GM12878 (cell line): ENCODE results near the gene TBCCD1.

ENCODE experiments used
- BMI1 ChIP-seq: fragments of 450-650 bp; IDR thresholded peaks from 2 replicates; pipeline ENCODE4 v1.6.1; 2016; ENCODE audit warnings: mild to moderate bottlenecking, moderate library complexity, borderline replicate concordance
- CTCF ChIP-seq, 3 experiments: IDR thresholded peaks in 2 of 3; conservative IDR thresholded peaks in 1 of 3; 2 replicates each; pipeline ENCODE4 v1.5.1; 2011; ENCODE audit warnings: low read depth in 3 of 3, low read length in 3 of 3, mild to moderate bottlenecking in 3 of 3, control low read depth in 2 of 3, moderate library complexity in 2 of 3, inconsistent platforms in 1 of 3, mixed read lengths in 1 of 3; ENCODE audit not compliant: control insufficient read depth in 2 of 3, insufficient read depth in 1 of 3; ENCODE audit errors: extremely low read depth in 1 of 3
- FOXM1 ChIP-seq: IDR thresholded peaks from 2 replicates; pipeline ENCODE4 v1.6.1; 2012; ENCODE audit warnings: low read depth, mild to moderate bottlenecking, inconsistent platforms, low read length, moderate library complexity
- HCFC1 ChIP-seq: fragments of 150-350 bp; IDR thresholded peaks from 2 replicates; pipeline ENCODE4 v1.6.1; 2014; ENCODE audit warnings: low read length
- JUNB ChIP-seq: IDR thresholded peaks from 2 replicates; pipeline ENCODE4 v1.6.1; 2016; ENCODE audit warnings: antibody characterized with exemption, mild to moderate bottlenecking
- PAX5 ChIP-seq: IDR thresholded peaks from 2 replicates; pipeline ENCODE4 v1.6.1; 2011; ENCODE audit warnings: low read depth, low read length, borderline replicate concordance
- SUPT20H ChIP-seq: IDR thresholded peaks from 2 replicates; pipeline ENCODE4 v1.6.1; 2011; ENCODE audit warnings: low read depth, mild to moderate bottlenecking, low read length, moderate library complexity, borderline replicate concordance; ENCODE audit not compliant: control insufficient read depth
- TAF1 ChIP-seq: IDR thresholded peaks from 2 replicates; pipeline ENCODE4 v1.6.1; 2011; ENCODE audit warnings: mild to moderate bottlenecking, low read depth, low read length, borderline replicate concordance
- ZNF687 ChIP-seq: fragments of 450-650 bp; IDR thresholded peaks from 2 replicates; pipeline ENCODE4 v1.6.1; 2017; ENCODE audit warnings: mild to moderate bottlenecking, moderate library complexity
- ZSCAN29 ChIP-seq: fragments of 450-650 bp; IDR thresholded peaks from 2 replicates; pipeline ENCODE4 v1.6.1; 2017; ENCODE audit warnings: mild to moderate bottlenecking, moderate library complexity
- TF ChIP-seq, protein P1 (sequence below): IDR thresholded peaks from 2 replicates; pipeline ENCODE4 v1.6.1; 2011; ENCODE audit warnings: borderline replicate concordance, low read depth, mild to moderate bottlenecking, moderate library complexity, mixed read lengths, low read length; ENCODE audit not compliant: insufficient read depth; ENCODE audit errors: extremely low read length

DNA sequence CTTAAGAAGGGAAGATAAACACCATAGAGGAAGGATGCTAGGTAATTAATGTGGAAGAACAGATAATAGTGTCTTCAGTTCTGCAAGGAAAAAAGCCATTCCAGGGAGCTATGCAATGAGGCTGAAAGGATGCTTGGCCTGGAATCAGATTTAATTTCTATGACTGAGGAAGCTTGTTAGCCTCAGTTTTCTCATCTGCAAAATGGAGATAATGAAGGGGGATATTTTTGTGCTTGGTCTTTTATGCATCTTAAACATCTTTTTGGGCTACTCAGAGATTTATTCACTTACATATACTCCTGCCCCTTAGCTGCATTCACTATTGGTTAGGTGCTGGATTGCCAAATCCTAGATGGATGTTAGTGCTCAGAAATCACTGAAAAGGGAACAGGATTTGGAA is 20.0 kb upstream of the TBCCD1 start:
- TF ChIP-seq, protein P1, sequence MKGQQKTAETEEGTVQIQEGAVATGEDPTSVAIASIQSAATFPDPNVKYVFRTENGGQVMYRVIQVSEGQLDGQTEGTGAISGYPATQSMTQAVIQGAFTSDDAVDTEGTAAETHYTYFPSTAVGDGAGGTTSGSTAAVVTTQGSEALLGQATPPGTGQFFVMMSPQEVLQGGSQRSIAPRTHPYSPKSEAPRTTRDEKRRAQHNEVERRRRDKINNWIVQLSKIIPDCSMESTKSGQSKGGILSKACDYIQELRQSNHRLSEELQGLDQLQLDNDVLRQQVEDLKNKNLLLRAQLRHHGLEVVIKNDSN: no peak
- TF ChIP-seq ZNF687 (no peak), TAF1 (no peak), SUPT20H (no peak), HCFC1 (no peak), PAX5 (no peak), CTCF (IDR thresholded peaks at IDR 0.05 in 2 of 3, conservative IDR thresholded peaks at IDR 0.05 in 1 of 3; ENCODE audit: control insufficient read depth in 2 of 3, extremely low read depth in 1 of 3, insufficient read depth in 1 of 3, low read depth in 3 of 3, low read length in 3 of 3) (no peak), BMI1 (no peak), JUNB (no peak), ZSCAN29 (no peak), FOXM1 (no peak)
